Panc1 (cell line): ENCODE measurements around the gene ADAR. TPM values are rescaled to one million over a fixed set of nuclear protein-coding genes. Genes with fewer than 3 reads are reported as not detected.

ENCODE experiments used
- ATAC-seq: fragments of 200-7000 bp; cut with Tn5 transposase; 2 replicates; pipeline ENCODE4 v1.9.1; 2020; ENCODE audit warnings: mild to moderate bottlenecking, moderate library complexity
- BruUV-seq: library from RNA; stranded (reverse); fragments of 400-500 nt; replicated peaks from 2 replicates; lab custom pipeline; 2021; lab: Mats Ljungman, UMichigan
- CTCF ChIA-PET: fragments of 300-600 bp; sonication (Branson Sonifier 250); formaldehyde crosslinking; loops from one replicate; lab custom pipeline; 2022; ENCODE audit warnings: antibody characterized with exemption; lab: Charles Lee
- POLR2A ChIA-PET: fragments of 300-600 bp; sonication (Branson Sonifier 250); formaldehyde crosslinking; loops from one replicate; lab custom pipeline; 2022; ENCODE audit warnings: antibody characterized with exemption; lab: Charles Lee
- DNase-seq: peaks from one replicate; pipeline ENCODE4 v3.0.0-alpha.2; 2010; ENCODE audit warnings: low read depth, low spot score
- H3K27ac ChIP-seq: 2 replicates; pipeline ENCODE4 v1.5.1; 2011; ENCODE audit warnings: mild to moderate bottlenecking, low read length, inconsistent platforms
- H3K27me3 ChIP-seq: fragments of 200-500 bp; sonication (Bioruptor generic); 2 replicates; pipeline ENCODE4 v1.6.0; 2014; ENCODE audit warnings: low read length, inconsistent platforms; ENCODE audit not compliant: control insufficient read depth, insufficient read depth
- H3K36me3 ChIP-seq: fragments of 200-500 bp; sonication (Bioruptor generic); 2 replicates; pipeline ENCODE4 v1.5.1; 2014; ENCODE audit warnings: inconsistent platforms, mild to moderate bottlenecking, low read length, moderate library complexity; ENCODE audit not compliant: control insufficient read depth, insufficient read depth
- H3K4me1 ChIP-seq: 2 replicates; pipeline ENCODE4 v1.5.1; 2011; ENCODE audit warnings: inconsistent platforms, mild to moderate bottlenecking, low read length, moderate library complexity; ENCODE audit not compliant: control insufficient read depth, insufficient read depth
- H3K4me3 ChIP-seq, 2 experiments: 2 replicates each; pipeline ENCODE4 v1.5.1; 2011 to 2012; ENCODE audit warnings: low read depth in 2 of 2, low read length in 2 of 2, mild to moderate bottlenecking in 2 of 2, inconsistent platforms in 1 of 2, moderate library complexity in 1 of 2
- H3K9me3 ChIP-seq: fragments of 200-500 bp; sonication (Bioruptor generic); 2 replicates; pipeline ENCODE4 v1.5.1; 2014; ENCODE audit warnings: low read depth, mild to moderate bottlenecking, inconsistent platforms, low read length, moderate library complexity; ENCODE audit not compliant: control insufficient read depth, insufficient read depth
- POLR2AphosphoS5 ChIP-seq: IDR thresholded peaks from 2 replicates; pipeline ENCODE4 v1.6.1; 2012; ENCODE audit warnings: mild to moderate bottlenecking, low read depth, low read length, moderate library complexity
- SIN3A ChIP-seq: IDR thresholded peaks from 2 replicates; pipeline ENCODE4 v1.6.1; 2012; ENCODE audit warnings: low read depth, mild to moderate bottlenecking, low read length, moderate library complexity, borderline replicate concordance; ENCODE audit not compliant: insufficient read depth
- TCF7L2 ChIP-seq: IDR thresholded peaks from 2 replicates; pipeline ENCODE4 v1.6.1; 2011; ENCODE audit warnings: mild to moderate bottlenecking, low read depth, low read length, inconsistent platforms
- in situ Hi-C: cut with HindIII; loops from 2 replicates; pipeline ENCODE4 v1.10.0; 2016; ENCODE audit warnings: low sequenced_read_pairs, low pct_unique_long_range_greater_than_20kb
- intact Hi-C: fragments of 100-400 bp; cut with micrococcal nuclease; formaldehyde crosslinking; loops from one replicate; pipeline ENCODE4 v1.10.0; 2022; ENCODE audit not compliant: unreplicated experiment
- total RNA-seq: library from RNA; stranded (reverse); gene quantifications from one replicate; pipeline ENCODE4 v1.2.1, GENCODE V29; 2021; ENCODE audit not compliant: unreplicated experiment
- TF ChIP-seq, protein P1 (sequence below), 2 experiments: IDR thresholded peaks; 2 replicates each; pipeline ENCODE4 v1.6.1; 2011 to 2012; ENCODE audit warnings: low read depth in 2 of 2, control low read depth in 1 of 2, low read length in 1 of 2, mild to moderate bottlenecking in 1 of 2, moderate library complexity in 1 of 2; ENCODE audit not compliant: insufficient read depth in 1 of 2

The ADAR gene
- total RNA-seq, 1 experiment from 2014 or later: 136 TPM

DNA sequence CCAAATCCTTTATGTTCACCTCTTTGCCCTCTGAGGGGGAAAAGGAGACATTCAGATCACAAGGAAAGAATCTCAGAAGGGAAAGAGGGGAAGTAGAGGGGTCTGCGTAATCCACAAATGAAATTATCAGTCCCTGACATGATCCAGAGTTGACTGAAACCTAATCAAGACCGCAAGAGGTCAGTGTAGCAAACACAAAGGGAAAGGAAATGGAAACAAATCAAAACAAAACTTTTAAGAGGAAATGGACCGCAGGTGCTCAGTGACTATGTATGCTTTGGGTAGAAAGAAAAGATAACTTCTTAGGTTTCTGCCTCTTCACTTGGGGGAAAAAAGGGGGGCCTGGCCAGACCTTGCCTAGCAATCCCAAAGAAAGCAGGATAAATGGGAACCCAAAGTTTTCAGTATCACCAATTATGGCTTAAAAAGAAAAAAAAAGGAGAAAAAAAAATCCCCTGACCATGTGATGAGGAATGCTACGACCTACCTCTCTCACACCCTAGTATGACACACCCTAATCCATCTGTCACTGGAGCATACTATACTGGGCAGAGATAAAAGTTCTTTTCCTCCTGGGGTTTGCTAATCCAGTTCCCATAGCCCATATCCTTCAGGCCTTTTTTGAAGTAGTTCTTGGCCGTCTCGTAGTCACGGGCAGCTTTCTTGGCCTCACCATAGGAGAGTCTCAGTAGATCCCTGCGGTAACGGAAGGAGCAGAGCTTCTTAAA, 23.6 kb downstream of the ADAR start:
- Histone ChIP-seq H3K27me3 (no peaks in the 10 kb centered on the region), H3K4me3 (no peak overlapping the region), H3K27ac (no peak overlapping the region), H3K9me3 (no peaks in the 10 kb centered on the region), H3K36me3 (peaks cover 37% of the 10 kb centered on the region; the same call in 1 of the 2 replicates), H3K4me1 (no peaks in the 10 kb centered on the region)
- POLR2A ChIA-PET: no interaction called here
- intact Hi-C loops (no loop called here), in situ Hi-C loops (no loop called here)
- ATAC-seq (no peak), DNase-seq (no peak)
- no peak for TF ChIP-seq SIN3A
- no peak for TF ChIP-seq POLR2AphosphoS5
- TF ChIP-seq, protein P1, sequence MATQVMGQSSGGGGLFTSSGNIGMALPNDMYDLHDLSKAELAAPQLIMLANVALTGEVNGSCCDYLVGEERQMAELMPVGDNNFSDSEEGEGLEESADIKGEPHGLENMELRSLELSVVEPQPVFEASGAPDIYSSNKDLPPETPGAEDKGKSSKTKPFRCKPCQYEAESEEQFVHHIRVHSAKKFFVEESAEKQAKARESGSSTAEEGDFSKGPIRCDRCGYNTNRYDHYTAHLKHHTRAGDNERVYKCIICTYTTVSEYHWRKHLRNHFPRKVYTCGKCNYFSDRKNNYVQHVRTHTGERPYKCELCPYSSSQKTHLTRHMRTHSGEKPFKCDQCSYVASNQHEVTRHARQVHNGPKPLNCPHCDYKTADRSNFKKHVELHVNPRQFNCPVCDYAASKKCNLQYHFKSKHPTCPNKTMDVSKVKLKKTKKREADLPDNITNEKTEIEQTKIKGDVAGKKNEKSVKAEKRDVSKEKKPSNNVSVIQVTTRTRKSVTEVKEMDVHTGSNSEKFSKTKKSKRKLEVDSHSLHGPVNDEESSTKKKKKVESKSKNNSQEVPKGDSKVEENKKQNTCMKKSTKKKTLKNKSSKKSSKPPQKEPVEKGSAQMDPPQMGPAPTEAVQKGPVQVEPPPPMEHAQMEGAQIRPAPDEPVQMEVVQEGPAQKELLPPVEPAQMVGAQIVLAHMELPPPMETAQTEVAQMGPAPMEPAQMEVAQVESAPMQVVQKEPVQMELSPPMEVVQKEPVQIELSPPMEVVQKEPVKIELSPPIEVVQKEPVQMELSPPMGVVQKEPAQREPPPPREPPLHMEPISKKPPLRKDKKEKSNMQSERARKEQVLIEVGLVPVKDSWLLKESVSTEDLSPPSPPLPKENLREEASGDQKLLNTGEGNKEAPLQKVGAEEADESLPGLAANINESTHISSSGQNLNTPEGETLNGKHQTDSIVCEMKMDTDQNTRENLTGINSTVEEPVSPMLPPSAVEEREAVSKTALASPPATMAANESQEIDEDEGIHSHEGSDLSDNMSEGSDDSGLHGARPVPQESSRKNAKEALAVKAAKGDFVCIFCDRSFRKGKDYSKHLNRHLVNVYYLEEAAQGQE (IDR thresholded peaks at IDR 0.05; ENCODE audit: insufficient read depth in 1 of 2, low read depth in 2 of 2, low read length in 1 of 2): no peak
- TF ChIP-seq TCF7L2: no peak
- no TSS peak for BruUV-seq
- CTCF ChIA-PET: no interaction called here

GRCh38 chr1:154583773-154584172, 24.2 kb downstream of the ADAR start:
- no peak for TF ChIP-seq SIN3A
- no peak for TF ChIP-seq TCF7L2
- TF ChIP-seq, protein P1 (IDR thresholded peaks at IDR 0.05; ENCODE audit: insufficient read depth in 1 of 2, low read depth in 2 of 2, low read length in 1 of 2): no peak
- in situ Hi-C loops (no loop called here), intact Hi-C loops (no loop called here)
- H3K27me3 ChIP-seq: no peaks in the 10 kb centered on the region
- no TSS peak for BruUV-seq
- peaks cover 36% of the 10 kb centered on the region; the same call in 1 of the 2 replicates for H3K36me3 ChIP-seq
- ATAC-seq (no peak), DNase-seq (no peak)
- ChIA-PET CTCF (no interaction called here), POLR2A (no interaction called here)
- H3K4me3 ChIP-seq: no peak overlapping the region
- H3K27ac ChIP-seq: no peak overlapping the region
- no peaks in the 10 kb centered on the region for H3K9me3 ChIP-seq
- H3K4me1 ChIP-seq: no peaks in the 10 kb centered on the region
